ENCODE measurements around the gene CGNL1.

- no peak for TF ChIP-seq CTCF (IDR thresholded peaks at IDR 0.05; ENCODE audit: low read depth, low read length)
- no peak for TF ChIP-seq EZH2phosphoT487 (IDR thresholded peaks at IDR 0.05; ENCODE audit: low read depth)
Observed at GRCh38 chr15:57376696-57377477, 582 bp downstream of the CGNL1 start.

Data from OCI-LY3 (cell line).